K562 (cell line): ENCODE results near the gene NEURL2. TPM values are rescaled to one million over a fixed set of nuclear protein-coding genes. Genes with fewer than 3 reads are reported as not detected.

ENCODE experiments used
- DACH1 ChIP-seq: fragments of 450-650 bp; IDR thresholded peaks from 2 replicates; pipeline ENCODE4 v1.6.1; 2018; ENCODE audit not compliant: partially characterized antibody
- ETV5 ChIP-seq: sonication (generic); formaldehyde crosslinking; IDR thresholded peaks from 2 replicates; pipeline ENCODE4 v1.4.0; 2020; ENCODE audit warnings: low read depth, mild to moderate bottlenecking, missing genetic modification reagents
- RAD21 ChIP-seq, 2 experiments: fragments of 250-450 bp in 1 of 2; fragments of 450-650 bp in 1 of 2; sonication (Bioruptor Pico) in 1 of 2; formaldehyde crosslinking in 1 of 2; IDR thresholded peaks in 1 of 2; conservative IDR thresholded peaks in 1 of 2; 2 replicates each; pipeline versions ENCODE4 v1.4.0 to v1.8.0; 2020 to 2022; ENCODE audit warnings: mild to moderate bottlenecking in 2 of 2, moderate library complexity in 1 of 2
- REST ChIP-seq, 2 experiments: fragments of 450-650 bp; formaldehyde crosslinking in 1 of 2; IDR thresholded peaks; 2 replicates each; pipeline versions ENCODE4 v1.4.0 to v1.6.1; 2014 to 2020; ENCODE audit warnings: mild to moderate bottlenecking in 2 of 2, borderline replicate concordance in 1 of 2, low read depth in 1 of 2
- polyA plus RNA-seq, 8 experiments: library from polyadenylated mRNA; depleted of rRNA in 4 of 8; stranded (reverse) in 5 of 8; unstranded in 3 of 8; fragments of >200 nt; fragmentation: Nextera tagmentation in 2 of 8; fragmentation: Illumina TruSeq in 1 of 8; extraction: Ambion mirVana in 2 of 8; extraction: Trizol in 1 of 8; gene quantifications; 2 replicates each; pipeline versions ENCODE4 v1.2.1 to v1.2.3, GENCODE V29; 2011 to 2014; ENCODE audit warnings: inconsistent platforms in 1 of 8, missing spikeins in 1 of 8
- total RNA-seq, 7 experiments: library from RNA; depleted of rRNA in 6 of 7; stranded (reverse); fragments of >200 nt in 6 of 7; fragmentation: Illumina TruSeq in 2 of 7; extraction: Trizol in 2 of 7; gene quantifications; 2 replicates each; pipeline versions ENCODE4 v1.2.1 to v1.2.3, GENCODE V29; 2011 to 2021; ENCODE audit warnings: low replicate concordance in 1 of 7

Gene NEURL2
- total and polyA plus RNA-seq, 9 of the 15 experiments (the other 6 are each of a cell fraction or from before 2014, with no cell fraction given): 0.22 to 1.9 (median 0.50) TPM; not detected in 1

GRCh38 chr20:45892049-45892825 lies 1.2 kb upstream of the NEURL2 start (continued):
- TF ChIP-seq RAD21 (CRISPR knock-in tag; conservative IDR thresholded peaks at IDR 0.05 in 1 of 2, IDR thresholded peaks at IDR 0.05 in 1 of 2) (peak; percentile 11 to 50; a peak in 3 of 4 replicates), REST (IDR thresholded peaks at IDR 0.05; ENCODE audit: borderline replicate concordance) (0 out of 2 replicates have a peak, but pooled peaks have one; percentile 27), REST (CRISPR knock-in tag; IDR thresholded peaks at IDR 0.05; ENCODE audit: low read depth) (no peak), ETV5 (no peak), DACH1 (peak; percentile 21)
